ENCODE measurements around the gene CENPT. TPM values are rescaled to one million over a fixed set of nuclear protein-coding genes. Genes with fewer than 3 reads are reported as not detected.

CENPT gene
- total and polyA plus RNA-seq, 2 of the 13 experiments (the other 11 are each of a cell fraction or from before 2014, with no cell fraction given), result 40.9 to 43.3 TPM

DNA sequence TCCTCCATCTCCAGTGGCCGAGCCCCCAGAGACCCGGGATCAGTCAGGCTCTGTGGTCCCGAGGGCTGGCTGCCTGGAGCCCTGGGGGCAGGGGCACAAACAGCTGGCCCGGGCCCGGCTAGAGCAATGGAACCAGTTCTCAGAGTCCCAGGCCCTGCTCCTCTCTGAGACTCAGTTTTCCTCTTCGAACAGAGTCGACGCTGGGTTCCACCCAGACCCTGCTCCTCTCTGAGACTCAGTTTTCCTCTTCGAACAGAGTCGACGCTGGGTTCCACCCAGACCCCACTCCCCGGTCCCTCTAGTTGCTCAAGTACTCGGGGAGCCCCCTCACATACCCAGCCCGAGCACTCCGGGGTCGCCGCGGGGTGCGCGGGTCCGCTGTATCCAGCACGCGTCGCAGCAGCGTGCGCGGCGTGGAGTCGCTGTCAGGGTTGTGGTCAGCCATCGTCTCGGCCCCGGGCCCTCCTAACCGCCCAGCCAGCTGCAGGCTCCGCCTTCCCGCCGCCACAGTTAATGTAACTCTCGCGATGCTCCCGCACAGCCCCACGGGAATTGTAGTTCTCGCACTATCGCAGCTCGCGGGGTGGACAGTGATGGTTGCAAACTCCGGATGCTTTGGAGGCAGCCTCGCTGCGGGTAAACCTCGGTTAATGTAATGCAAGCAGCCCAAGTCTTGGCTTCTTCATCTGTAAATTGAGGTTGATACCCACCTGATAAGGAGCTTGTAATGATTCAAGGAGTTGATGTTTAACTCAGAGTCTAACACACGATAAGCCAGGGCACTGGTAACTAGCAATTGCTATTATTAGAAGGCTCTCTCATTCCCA lies 13.9 kb downstream of the CENPT start (continued):
- TF ChIP-seq SNAPC4 (CRISPR knock-in tag; IDR thresholded peaks at IDR 0.05) (peak; percentile 87), EZH2 (conservative IDR thresholded peaks at IDR 0.05; ENCODE audit: low read depth, low read length) (no peak), MEIS2 (CRISPR knock-in tag; IDR thresholded peaks at IDR 0.05) (peak; percentile 76), ZNF224 (CRISPR knock-in tag; IDR thresholded peaks at IDR 0.05) (0 out of 2 replicates have a peak, but pooled peaks have one; percentile 51), SMAD9 (CRISPR knock-in tag; IDR thresholded peaks at IDR 0.05) (0 out of 2 replicates have a peak, but pooled peaks have one; percentile 21), ATF5 (CRISPR knock-in tag; IDR thresholded peaks at IDR 0.05; ENCODE audit: low read depth) (peak; percentile 49; the same call in 1 of the 2 replicates), MXD1 (CRISPR knock-in tag; IDR thresholded peaks at IDR 0.05) (peak; percentile 81), GZF1 (CRISPR knock-in tag; IDR thresholded peaks at IDR 0.05) (0 out of 2 replicates have a peak, but pooled peaks have one; percentile 65), FOXJ3 (CRISPR knock-in tag; IDR thresholded peaks at IDR 0.05; ENCODE audit: borderline replicate concordance) (peak; percentile 68; the same call in 1 of the 2 replicates), IKZF4 (CRISPR knock-in tag; IDR thresholded peaks at IDR 0.05; ENCODE audit: borderline replicate concordance, low read depth, not compliant biosample characterization) (no peak), HOXA7 (CRISPR knock-in tag; IDR thresholded peaks at IDR 0.05) (no peak), ZNF644 (CRISPR knock-in tag; IDR thresholded peaks at IDR 0.05; ENCODE audit: low read depth) (no peak), CBX5 (CRISPR knock-in tag; IDR thresholded peaks at IDR 0.05; ENCODE audit: borderline replicate concordance) (peak; percentile 28; the same call in 1 of the 2 replicates)
- TF ChIP-seq, protein P1, sequence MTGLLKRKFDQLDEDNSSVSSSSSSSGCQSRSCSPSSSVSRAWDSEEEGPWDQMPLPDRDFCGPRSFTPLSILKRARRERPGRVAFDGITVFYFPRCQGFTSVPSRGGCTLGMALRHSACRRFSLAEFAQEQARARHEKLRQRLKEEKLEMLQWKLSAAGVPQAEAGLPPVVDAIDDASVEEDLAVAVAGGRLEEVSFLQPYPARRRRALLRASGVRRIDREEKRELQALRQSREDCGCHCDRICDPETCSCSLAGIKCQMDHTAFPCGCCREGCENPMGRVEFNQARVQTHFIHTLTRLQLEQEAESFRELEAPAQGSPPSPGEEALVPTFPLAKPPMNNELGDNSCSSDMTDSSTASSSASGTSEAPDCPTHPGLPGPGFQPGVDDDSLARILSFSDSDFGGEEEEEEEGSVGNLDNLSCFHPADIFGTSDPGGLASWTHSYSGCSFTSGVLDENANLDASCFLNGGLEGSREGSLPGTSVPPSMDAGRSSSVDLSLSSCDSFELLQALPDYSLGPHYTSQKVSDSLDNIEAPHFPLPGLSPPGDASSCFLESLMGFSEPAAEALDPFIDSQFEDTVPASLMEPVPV (CRISPR knock-in tag; IDR thresholded peaks at IDR 0.05), result peak; percentile 93
- TF ChIP-seq, protein P2, sequence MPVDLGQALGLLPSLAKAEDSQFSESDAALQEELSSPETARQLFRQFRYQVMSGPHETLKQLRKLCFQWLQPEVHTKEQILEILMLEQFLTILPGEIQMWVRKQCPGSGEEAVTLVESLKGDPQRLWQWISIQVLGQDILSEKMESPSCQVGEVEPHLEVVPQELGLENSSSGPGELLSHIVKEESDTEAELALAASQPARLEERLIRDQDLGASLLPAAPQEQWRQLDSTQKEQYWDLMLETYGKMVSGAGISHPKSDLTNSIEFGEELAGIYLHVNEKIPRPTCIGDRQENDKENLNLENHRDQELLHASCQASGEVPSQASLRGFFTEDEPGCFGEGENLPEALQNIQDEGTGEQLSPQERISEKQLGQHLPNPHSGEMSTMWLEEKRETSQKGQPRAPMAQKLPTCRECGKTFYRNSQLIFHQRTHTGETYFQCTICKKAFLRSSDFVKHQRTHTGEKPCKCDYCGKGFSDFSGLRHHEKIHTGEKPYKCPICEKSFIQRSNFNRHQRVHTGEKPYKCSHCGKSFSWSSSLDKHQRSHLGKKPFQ (CRISPR knock-in tag; IDR thresholded peaks at IDR 0.05; ENCODE audit: insufficient replicate concordance), result peak; percentile 51
- TF ChIP-seq, protein P3, sequence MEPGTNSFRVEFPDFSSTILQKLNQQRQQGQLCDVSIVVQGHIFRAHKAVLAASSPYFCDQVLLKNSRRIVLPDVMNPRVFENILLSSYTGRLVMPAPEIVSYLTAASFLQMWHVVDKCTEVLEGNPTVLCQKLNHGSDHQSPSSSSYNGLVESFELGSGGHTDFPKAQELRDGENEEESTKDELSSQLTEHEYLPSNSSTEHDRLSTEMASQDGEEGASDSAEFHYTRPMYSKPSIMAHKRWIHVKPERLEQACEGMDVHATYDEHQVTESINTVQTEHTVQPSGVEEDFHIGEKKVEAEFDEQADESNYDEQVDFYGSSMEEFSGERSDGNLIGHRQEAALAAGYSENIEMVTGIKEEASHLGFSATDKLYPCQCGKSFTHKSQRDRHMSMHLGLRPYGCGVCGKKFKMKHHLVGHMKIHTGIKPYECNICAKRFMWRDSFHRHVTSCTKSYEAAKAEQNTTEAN (CRISPR knock-in tag; conservative IDR thresholded peaks at IDR 0.05), result peak; percentile 70; the same call in 1 of the 2 replicates
